ENCODE results near the gene NOL7. TPM values are rescaled to one million over a fixed set of nuclear protein-coding genes. Genes with fewer than 3 reads are reported as not detected.

The NOL7 gene
- total and polyA plus RNA-seq, 9 of the 15 experiments (the other 6 are each of a cell fraction or from before 2014, with no cell fraction given) = 19.4 to 235 (median 157) TPM

GRCh38 chr6:13660893-13661292 is 45.8 kb downstream of the NOL7 start:
- H3K9me3 ChIP-seq (replicated peaks; ENCODE audit: control insufficient read depth, insufficient read depth, low read depth, low read length) = no peaks in the 10 kb centered on the region
- POLR2A ChIA-PET = interaction anchor here (0.8 to 1.5 kb wide), 6 partner anchors 8 to 52 kb away, joined by 3 to 5 read pairs (median 3); no protein-coding TSS in a partner anchor

More at GRCh38 chr6:13660893-13661292, 45.8 kb downstream of the NOL7 start:
- peaks cover 99% of the 10 kb centered on the region for H3K79me2 ChIP-seq (ENCODE audit: control insufficient read depth, insufficient read depth, low read length)
- no peaks in the 10 kb centered on the region for H3K27me3 ChIP-seq (ENCODE audit: control insufficient read depth in 2 of 2, insufficient read depth in 2 of 2, low read length in 2 of 2)
- H3K4me3 ChIP-seq = no peak overlapping the region
- BruUV-seq (replicated peaks) = no TSS peak
- intact Hi-C loops (cut with micrococcal nuclease) (no loop called here), in situ Hi-C loops (cut with MboI) (no loop called here)
- no peak overlapping the region for H2AFZ ChIP-seq (ENCODE audit: low read depth, low read length)
- H3K4me2 ChIP-seq (ENCODE audit: insufficient read depth, low read length) = 0 out of 2 replicates have a peak overlapping the region, but pooled peaks have one; percentile 16
- TF ChIP-seq DPF2 (IDR thresholded peaks at IDR 0.05) = no peak
- TF ChIP-seq TRIM24 (IDR thresholded peaks at IDR 0.05) = no peak
- no peak for TF ChIP-seq SP1 (CRISPR knock-in tag; IDR thresholded peaks at IDR 0.05)
- no peak for TF ChIP-seq ZNF253 (CRISPR knock-in tag; conservative IDR thresholded peaks at IDR 0.05)
- TF ChIP-seq MEIS2 (IDR thresholded peaks at IDR 0.05; ENCODE audit: partially characterized antibody) = no peak
- no peak for TF ChIP-seq ARHGAP35 (IDR thresholded peaks at IDR 0.05; ENCODE audit: partially characterized antibody)
- no peak for TF ChIP-seq EGR1 (conservative IDR thresholded peaks at IDR 0.05)
- peak; percentile 39 to 71; a peak in 3 of 4 replicates for TF ChIP-seq FOXA3 (CRISPR knock-in tag; conservative IDR thresholded peaks at IDR 0.05 in 1 of 2, IDR thresholded peaks at IDR 0.05 in 1 of 2)
- no peak for TF ChIP-seq LEF1 (IDR thresholded peaks at IDR 0.05)
- TF ChIP-seq CCAR2 (IDR thresholded peaks at IDR 0.05; ENCODE audit: low read depth, low read length) = no peak
- peak; percentile 80 for TF ChIP-seq HMBOX1 (IDR thresholded peaks at IDR 0.05)
- no peak for DNase-seq (ENCODE audit: extremely low read depth in 1 of 4, low spot score in 3 of 4)
- peak overlapping the region; percentile 45 for H3K27ac ChIP-seq (ENCODE audit: extremely low read depth, low read depth, low read length)
- peaks cover 17% of the 10 kb centered on the region; the same call in 2 of the 3 replicates for H3K36me3 ChIP-seq (ENCODE audit: control insufficient read depth, insufficient read depth, low read length)
- H4K20me1 ChIP-seq (replicated peaks; ENCODE audit: control insufficient read depth, insufficient read depth, low read length) = no peaks in the 10 kb centered on the region
- peak; percentile 60 for ATAC-seq
- H3K9ac ChIP-seq (ENCODE audit: insufficient read depth in 1 of 2, low read depth in 2 of 2, low read length in 2 of 2) = no peak overlapping the region; a peak in 1 of 4 replicates
- peaks cover 9 to 39% of the 10 kb centered on the region in 2 experiments for H3K4me1 ChIP-seq (replicated peaks in 1 of 2; ENCODE audit: control insufficient read depth in 2 of 2, insufficient read depth in 2 of 2, low read length in 2 of 2)
- CTCF ChIA-PET (ENCODE audit: low intra/inter-chr PET ratio) = no interaction called here
- H3K9me1 ChIP-seq (ENCODE audit: control insufficient read depth, insufficient read depth, low read length) = no peaks in the 10 kb centered on the region
- no peak for FAIRE-seq
- WGBS (ENCODE audit: insufficient coverage, low coverage, missing lambda C conversion rate) = 71% methylated on average over 1 of the region's 1 CpG
